ENCODE measurements around the gene SIAH2.

Gene SIAH2

DNA sequence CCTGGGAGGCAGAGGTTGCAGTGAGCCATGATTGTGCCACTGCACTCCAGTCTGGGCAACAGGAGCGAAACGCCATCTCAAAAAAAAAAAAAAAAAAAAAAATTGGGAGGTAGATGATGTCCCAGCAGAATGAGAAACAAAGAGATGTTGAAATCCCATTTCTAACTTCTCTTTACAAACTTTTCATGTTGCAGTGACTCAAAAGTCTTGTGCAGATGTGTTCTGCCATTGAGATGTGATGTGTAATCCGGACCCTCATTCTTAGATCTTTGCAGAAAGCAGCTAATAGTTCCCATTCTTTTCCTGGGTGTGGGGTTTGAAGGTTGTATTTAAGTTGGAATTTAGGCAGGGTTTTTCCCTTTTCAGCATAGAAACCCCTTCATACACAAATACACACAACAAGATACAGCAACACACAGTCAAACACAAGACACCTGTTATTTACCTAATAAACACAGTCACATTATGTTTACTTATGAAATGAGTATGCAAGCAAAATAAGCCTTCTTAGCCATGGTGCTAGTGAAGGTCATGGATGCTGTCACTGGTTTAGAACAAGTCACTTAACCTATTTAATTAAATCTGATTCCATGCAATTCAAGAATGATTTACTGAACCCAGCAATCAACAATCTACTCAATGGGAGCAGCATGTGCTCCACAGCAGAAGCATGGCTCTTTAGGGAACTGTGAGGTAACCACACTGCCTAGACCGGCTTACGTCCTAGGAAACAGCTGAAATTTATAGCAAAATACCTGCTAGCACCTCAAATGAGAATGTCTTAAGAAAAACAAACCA is 14.9 kb downstream of the SIAH2 start:
- FAIRE-seq = no peak

DNA sequence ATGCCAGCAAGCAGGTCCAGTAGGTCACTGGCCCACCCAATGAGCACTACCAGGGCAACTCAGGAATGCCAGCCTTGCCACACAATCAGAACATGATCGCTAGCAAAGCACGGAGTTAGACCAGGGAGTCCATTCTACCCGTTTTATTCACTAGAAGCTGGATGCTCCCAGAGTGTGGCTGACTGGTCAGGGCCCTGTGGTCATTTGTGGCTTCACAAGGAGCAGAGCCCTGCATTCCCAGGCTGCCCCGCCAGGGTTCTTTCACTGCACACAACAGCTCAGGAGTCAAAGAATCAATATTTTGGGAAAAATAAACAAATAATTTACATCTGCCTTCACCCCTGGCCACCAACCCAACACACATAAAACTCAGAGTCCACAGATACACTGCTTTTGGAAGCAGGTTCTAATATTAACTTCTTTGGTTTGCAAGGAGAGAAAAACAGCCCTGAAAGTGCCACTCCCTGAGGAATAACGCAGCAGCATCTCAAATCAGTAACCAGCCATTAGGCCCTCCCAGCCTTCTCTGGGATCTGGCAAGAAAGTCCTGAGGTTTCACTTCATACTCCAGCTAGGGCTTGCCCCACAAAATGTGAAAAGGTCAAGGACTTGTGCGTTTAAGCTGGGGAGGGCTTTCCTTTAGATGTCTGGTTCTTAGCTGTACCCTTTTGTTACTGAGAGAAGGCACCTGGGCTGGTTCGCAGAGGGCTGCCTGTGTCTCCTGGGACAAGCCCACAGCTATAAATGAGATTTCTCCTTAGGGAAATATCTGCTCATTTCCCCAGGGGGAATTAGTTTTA is 16.0 kb downstream of the SIAH2 start:
- FAIRE-seq = no peak

DNA sequence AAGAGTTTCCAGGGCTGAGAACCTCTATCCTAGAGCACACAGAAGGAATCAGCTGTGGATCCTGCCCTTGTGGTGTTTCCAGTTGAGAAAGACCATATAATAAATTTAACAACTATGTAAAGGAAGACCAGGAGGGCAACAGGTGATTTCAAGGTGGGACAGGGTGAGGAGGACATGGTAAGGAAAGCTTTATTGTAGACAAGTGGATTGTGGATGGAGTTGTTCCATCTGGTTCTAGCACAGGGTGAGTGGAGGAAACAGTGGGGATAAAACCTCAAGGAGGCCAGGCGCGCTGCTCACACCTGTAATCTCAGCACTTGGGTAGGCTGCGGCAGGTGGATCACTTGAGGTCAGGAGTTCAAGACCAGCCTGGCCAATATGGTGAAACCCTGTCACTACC is 17.1 kb downstream of the SIAH2 start:
- no peak for FAIRE-seq

DNA sequence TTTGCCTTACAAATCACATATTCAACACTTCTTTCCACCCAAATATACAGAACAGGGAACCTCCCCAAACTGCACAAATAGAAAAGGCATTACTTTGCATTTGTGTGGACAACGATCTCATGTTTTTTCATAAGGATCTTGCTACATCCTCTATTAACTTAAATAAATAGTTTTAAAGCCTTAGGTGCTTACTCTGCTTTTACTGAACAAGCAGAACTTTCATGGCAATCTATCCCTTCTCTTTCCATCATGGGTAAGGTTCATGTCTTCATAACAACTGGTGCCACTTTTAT is 18.1 kb downstream of the SIAH2 start:
- FAIRE-seq = no peak

- FAIRE-seq = no peak
These were observed 18.7 kb downstream of the SIAH2 start for GRCh38 chr3:150744041-150744918.

DNA sequence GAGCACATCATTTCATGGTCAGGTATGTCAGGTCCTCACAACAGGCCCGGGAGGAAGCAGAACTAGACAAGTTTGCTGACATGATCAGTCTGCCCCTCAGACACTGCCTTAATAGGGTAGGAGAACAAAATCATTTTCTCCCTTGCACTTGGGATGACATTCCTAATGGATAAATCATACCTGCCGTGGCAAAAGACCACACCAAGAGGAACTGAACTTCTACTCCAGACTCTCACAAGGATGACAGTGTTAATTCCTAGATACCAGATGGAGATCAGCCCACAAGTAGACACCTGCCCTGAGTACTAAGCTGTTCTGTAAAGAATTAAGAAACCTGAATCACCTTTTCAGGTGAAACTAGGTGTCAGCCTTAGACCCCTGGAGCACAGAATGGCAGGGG is 19.5 kb downstream of the SIAH2 start:
- FAIRE-seq = no peak

DNA sequence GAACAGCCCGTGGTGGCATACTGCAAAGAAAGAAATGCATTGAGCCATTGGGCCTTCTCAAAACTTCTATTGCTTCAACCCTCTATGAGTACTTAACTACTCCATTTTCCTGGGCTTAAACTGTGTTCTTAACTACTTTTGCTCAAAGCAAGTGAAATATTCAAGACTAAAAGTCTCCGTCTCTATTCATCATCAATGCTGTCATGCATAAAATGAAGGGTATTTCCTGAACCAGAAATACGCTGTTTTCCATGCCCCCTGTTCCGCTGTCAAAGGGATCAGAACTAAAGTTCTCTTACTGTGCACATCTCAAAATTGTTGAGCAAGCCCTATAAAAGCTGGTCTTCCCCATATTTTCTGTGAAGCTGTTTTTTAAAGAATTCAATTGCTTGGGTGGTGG is 20.3 kb downstream of the SIAH2 start:
- FAIRE-seq = no peak

GRCh38 chr3:150742141-150742523 is 20.8 kb downstream of the SIAH2 start:
- FAIRE-seq = no peak

DNA sequence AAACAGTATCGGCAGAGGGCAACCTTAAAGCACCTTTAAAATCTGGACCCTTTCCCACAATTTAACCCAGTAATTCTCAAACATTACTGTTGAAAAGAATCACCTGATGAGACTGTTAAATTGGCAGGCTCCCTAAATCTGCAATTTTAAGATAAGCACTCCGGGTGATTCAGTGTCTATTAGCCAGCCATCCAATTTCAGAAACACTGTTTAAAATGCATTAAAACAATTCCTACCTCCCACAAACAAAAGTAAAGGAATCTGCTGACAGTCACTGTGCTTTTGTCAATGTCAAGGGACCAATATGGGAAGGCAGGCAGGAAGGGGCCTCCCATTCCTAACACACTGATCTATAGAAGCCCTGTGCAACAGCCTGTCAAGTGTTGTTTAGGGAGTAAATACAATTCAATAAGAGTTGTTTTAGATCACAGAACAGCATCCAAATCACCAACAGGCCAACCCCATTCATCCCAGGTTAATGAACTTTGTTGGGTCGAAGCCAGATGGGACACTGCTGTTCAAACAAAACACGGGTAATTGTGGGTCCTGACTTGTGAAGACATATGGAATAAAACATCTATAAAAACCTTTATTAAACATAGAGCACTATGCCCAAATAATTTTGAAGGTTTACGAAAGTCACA is 21.4 kb downstream of the SIAH2 start:
- FAIRE-seq = no peak

DNA sequence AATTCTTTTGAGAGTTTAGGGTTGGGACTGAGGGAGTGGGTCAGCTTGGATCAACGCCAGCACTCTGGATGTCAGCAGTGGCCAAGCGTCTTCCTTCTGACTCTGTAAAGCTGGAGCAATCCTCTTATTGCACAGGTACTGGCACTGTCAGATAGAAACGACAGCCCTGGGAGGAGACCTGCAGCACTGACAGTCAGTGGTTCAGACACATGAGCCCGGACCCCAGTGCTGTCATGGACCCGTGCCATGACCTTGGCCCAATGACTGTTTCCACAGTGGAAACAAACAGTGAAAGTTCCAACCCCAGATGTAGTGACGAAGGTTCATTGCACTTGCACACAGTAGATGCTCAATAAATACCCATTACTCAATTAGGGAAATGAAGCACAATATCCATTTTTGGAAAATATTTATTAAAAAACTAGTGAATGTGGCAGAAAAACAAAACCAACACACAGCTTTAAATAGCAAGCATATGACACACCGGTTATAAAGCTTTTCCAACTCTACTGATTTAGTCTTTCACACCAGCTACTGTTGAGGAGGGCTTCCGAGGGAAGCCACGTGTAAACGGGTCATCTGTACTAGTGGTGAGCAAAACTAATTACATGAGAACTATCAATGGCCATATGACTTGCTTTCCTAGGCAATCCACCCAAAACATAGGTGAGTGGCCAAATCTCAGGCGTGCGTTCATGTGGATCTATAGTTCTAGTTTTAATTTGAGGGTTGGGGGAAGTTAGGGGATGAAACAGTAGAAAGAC is 22.1 kb downstream of the SIAH2 start:
- FAIRE-seq = no peak

DNA sequence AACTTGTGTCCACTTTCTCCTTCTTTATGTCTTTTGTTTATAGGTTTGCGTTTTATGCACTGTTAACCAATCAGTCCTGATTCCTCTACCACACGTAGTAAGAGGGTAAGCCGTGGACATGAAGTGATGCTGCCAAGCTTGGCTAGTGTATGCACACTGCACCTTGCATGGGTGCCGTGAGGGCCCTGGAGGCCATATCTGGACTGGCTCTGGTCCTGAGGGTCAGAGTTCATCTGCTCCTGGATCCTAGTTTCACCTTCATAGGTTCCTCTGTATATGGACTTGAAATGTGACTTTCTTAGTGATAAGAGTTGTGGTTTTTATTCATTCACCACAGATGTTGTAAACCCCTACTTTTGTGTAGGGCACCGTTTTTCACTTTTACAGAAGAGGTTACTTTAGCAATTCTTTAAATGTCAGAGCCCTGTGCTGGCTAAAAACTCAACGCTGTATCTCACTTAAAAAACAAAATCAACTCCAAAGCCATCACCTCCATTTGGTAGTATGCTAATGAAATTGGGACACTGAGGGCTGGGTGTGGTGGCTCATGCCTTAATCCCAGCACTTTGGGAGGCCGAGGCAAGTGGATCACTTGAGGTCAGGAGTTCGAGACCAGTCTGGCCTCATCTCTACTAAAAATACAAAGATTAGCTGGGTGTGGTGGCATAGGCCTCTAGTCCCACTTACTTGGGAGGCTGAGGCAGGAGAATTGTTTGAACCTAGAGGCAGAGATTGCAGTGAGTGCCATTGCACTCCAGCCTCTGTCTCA is 22.9 kb downstream of the SIAH2 start:
- FAIRE-seq = no peak

- no peak for FAIRE-seq
These were observed 23.6 kb downstream of the SIAH2 start for GRCh38 chr3:150739200-150739863.

- no peak for FAIRE-seq
These were observed 24.3 kb downstream of the SIAH2 start for GRCh38 chr3:150738688-150739087.

DNA sequence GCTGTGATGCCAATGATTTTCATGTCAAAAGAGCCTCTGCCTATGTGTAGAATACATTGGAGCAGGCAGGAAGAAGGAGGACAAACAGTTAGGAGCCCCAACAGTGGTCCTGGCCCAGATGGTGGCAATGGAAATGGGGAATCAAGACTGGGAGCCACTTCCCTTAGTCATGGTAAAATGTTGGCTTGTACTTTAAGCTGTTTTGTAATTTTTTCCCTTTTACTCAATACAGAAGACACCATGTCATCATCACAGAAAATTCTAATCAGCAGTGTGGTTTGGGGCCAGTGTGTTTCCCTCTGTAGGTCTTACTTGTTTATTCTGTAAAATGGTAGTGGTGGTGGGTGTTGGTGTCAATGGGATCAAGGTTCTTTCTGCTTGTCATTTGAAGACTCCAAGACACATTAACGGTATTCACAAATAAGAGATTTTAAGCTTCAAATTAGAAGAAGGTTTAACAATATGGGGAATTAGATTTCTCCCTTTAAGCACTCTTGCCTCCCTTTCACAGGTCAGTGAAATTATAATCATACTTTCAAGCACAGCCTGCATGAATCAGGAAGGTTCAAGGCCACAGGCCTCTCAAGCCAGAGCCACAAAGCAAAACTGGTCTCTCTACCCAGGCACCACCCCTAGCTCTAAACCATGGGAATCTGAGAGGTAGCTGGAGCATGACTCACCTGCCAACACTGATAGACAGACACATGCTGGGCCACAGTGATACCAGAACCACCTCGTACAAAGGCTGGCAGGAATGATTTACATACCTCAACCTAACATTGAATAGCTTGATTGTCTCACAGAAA is 24.9 kb downstream of the SIAH2 start:
- FAIRE-seq = no peak

- no peak for FAIRE-seq
These were observed 25.8 kb downstream of the SIAH2 start for GRCh38 chr3:150736903-150737832.

GRCh38 chr3:150736316-150736719 is 26.7 kb downstream of the SIAH2 start:
- FAIRE-seq = no peak

- FAIRE-seq = no peak
These were observed 28.2 kb downstream of the SIAH2 start for GRCh38 chr3:150734795-150735119.

DNA sequence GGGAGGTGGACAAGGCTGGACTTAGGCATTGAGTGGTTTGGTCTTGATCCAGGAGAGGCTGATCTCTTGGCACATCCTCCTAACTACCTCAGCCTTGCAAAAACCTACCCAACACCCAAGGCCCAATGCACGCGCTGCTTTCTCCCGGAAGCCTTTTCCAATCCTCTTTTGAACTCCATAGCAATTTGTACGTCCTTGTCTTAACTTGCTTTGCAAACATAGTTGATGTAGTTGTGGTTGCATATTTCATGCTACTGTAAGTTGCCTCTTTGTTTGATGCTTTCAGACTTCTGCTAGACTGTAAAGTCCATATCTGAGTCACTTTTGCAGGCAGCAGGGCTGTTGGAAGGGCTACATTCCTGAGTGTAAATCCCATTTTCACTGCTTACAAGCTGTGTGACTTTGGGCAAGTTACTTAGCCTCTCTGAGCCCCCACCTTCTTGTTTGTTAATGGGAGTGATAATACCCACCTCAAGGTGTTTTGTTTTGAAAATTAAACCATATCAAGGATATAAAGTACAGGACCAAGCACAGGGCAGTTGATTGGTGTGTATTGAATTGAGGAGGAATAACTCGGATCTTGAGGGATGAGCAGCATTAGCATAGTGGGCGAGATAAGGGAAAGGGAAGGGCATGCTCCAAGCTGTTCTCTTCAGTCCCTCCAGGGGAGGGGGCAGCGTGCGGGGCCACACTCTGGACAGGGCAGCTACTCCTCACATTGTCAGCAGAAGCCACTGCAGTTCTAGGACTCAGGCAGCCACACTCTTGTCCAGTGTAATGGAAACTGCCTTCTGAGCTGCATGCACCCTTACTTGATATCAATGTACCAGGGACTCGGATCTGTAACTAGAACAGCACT is 28.8 kb downstream of the SIAH2 start:
- FAIRE-seq = no peak
